Measurements from ENCODE around the gene AMDHD2. TPM values are rescaled to one million over a fixed set of nuclear protein-coding genes. Genes with fewer than 3 reads are reported as not detected.

The AMDHD2 gene
- total and polyA plus RNA-seq, 2 of the 13 experiments (the other 11 are each of a cell fraction or from before 2014, with no cell fraction given) = 33.5 to 39.1 TPM

DNA sequence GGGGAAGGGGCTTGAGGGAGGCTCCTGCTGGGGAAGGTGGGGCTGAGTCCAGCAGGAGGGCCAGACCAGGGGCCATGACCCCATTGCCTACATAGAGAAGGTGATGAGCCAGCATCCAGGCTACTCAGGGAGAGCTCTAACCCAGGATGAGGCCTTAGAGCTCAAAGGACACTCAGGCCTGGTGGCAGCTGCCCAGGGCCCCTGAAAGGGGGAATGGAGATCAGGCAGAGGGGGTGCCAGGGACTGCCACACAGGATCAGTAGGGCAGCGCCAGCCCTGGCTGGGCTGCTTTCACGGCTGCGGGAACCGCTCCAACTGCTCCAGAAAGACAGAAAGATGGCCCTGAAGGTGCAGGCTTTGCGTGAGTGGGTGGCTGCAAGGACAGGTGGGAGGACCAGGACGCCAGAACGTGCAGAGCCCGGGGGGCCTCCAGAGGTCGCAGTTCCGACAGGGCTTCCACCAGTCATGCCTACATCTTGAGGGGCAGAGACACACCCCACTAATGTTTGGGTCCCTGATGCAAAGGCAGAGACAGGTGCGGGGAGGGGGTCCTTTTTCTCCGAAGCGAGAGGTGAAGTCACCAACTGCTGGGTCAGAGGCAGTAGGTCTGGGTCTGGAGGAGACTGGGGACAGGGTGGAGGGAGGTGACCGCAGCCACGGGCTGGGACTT, 7.3 kb upstream of the AMDHD2 start (continued):
- TF ChIP-seq FOXC1 (CRISPR knock-in tag; IDR thresholded peaks at IDR 0.05; ENCODE audit: borderline replicate concordance) (peak; percentile 73), ATF7 (IDR thresholded peaks at IDR 0.05) (no peak), ATF7 (CRISPR knock-in tag; IDR thresholded peaks at IDR 0.05) (0 out of 2 replicates have a peak, but pooled peaks have one; percentile 50), CBX5 (CRISPR knock-in tag; IDR thresholded peaks at IDR 0.05; ENCODE audit: borderline replicate concordance) (no peak), DPF2 (CRISPR knock-in tag; IDR thresholded peaks at IDR 0.05; ENCODE audit: borderline replicate concordance, low read depth) (0 out of 2 replicates have a peak, but pooled peaks have one; percentile 12), RBM39 (IDR thresholded peaks at IDR 0.05; ENCODE audit: low read depth, low read length, poor library complexity, severe bottlenecking) (peak; percentile 61), RBAK (CRISPR knock-in tag; IDR thresholded peaks at IDR 0.05) (no peak), BORCS8-MEF2B (CRISPR knock-in tag; IDR thresholded peaks at IDR 0.05) (peak; percentile 0; the same call in 1 of the 2 replicates), LCORL (IDR thresholded peaks at IDR 0.05) (no peak), LCORL (CRISPR knock-in tag; IDR thresholded peaks at IDR 0.05) (peak; percentile 47; the same call in 1 of the 2 replicates), ZZZ3 (CRISPR knock-in tag; IDR thresholded peaks at IDR 0.05; ENCODE audit: borderline replicate concordance) (peak; percentile 79; the same call in 1 of the 2 replicates), ZNF383 (CRISPR knock-in tag; IDR thresholded peaks at IDR 0.05; ENCODE audit: borderline replicate concordance) (peak; percentile 46; the same call in 1 of the 2 replicates), ZNF12 (CRISPR knock-in tag; IDR thresholded peaks at IDR 0.05) (no peak), ZFP90 (CRISPR knock-in tag; IDR thresholded peaks at IDR 0.05; ENCODE audit: borderline replicate concordance) (peak; percentile 70; the same call in 1 of the 2 replicates), IKZF4 (CRISPR knock-in tag; IDR thresholded peaks at IDR 0.05; ENCODE audit: borderline replicate concordance, low read depth, not compliant biosample characterization) (peak; percentile 11), ZNF674 (CRISPR knock-in tag; IDR thresholded peaks at IDR 0.05; ENCODE audit: low read depth) (peak; percentile 74; the same call in 1 of the 2 replicates)
- TF ChIP-seq, protein P1, sequence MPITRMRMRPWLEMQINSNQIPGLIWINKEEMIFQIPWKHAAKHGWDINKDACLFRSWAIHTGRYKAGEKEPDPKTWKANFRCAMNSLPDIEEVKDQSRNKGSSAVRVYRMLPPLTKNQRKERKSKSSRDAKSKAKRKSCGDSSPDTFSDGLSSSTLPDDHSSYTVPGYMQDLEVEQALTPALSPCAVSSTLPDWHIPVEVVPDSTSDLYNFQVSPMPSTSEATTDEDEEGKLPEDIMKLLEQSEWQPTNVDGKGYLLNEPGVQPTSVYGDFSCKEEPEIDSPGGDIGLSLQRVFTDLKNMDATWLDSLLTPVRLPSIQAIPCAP (CRISPR knock-in tag; IDR thresholded peaks at IDR 0.05; ENCODE audit: low read depth) = 0 out of 2 replicates have a peak, but pooled peaks have one; percentile 47
- TF ChIP-seq, protein P2, sequence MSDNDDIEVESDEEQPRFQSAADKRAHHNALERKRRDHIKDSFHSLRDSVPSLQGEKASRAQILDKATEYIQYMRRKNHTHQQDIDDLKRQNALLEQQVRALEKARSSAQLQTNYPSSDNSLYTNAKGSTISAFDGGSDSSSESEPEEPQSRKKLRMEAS (IDR thresholded peaks at IDR 0.05) = peak; percentile 27; the same call in 1 of the 2 replicates
- TF ChIP-seq, protein P3, sequence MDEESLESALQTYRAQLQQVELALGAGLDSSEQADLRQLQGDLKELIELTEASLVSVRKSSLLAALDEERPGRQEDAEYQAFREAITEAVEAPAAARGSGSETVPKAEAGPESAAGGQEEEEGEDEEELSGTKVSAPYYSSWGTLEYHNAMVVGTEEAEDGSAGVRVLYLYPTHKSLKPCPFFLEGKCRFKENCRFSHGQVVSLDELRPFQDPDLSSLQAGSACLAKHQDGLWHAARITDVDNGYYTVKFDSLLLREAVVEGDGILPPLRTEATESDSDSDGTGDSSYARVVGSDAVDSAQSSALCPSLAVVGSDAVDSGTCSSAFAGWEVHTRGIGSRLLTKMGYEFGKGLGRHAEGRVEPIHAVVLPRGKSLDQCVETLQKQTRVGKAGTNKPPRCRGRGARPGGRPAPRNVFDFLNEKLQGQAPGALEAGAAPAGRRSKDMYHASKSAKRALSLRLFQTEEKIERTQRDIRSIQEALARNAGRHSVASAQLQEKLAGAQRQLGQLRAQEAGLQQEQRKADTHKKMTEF (CRISPR knock-in tag; IDR thresholded peaks at IDR 0.05) = peak; percentile 8; the same call in 1 of the 2 replicates
- TF ChIP-seq, protein P4, sequence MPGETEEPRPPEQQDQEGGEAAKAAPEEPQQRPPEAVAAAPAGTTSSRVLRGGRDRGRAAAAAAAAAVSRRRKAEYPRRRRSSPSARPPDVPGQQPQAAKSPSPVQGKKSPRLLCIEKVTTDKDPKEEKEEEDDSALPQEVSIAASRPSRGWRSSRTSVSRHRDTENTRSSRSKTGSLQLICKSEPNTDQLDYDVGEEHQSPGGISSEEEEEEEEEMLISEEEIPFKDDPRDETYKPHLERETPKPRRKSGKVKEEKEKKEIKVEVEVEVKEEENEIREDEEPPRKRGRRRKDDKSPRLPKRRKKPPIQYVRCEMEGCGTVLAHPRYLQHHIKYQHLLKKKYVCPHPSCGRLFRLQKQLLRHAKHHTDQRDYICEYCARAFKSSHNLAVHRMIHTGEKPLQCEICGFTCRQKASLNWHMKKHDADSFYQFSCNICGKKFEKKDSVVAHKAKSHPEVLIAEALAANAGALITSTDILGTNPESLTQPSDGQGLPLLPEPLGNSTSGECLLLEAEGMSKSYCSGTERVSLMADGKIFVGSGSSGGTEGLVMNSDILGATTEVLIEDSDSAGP (CRISPR knock-in tag; IDR thresholded peaks at IDR 0.05; ENCODE audit: borderline replicate concordance) = no peak
- TF ChIP-seq, protein P5, sequence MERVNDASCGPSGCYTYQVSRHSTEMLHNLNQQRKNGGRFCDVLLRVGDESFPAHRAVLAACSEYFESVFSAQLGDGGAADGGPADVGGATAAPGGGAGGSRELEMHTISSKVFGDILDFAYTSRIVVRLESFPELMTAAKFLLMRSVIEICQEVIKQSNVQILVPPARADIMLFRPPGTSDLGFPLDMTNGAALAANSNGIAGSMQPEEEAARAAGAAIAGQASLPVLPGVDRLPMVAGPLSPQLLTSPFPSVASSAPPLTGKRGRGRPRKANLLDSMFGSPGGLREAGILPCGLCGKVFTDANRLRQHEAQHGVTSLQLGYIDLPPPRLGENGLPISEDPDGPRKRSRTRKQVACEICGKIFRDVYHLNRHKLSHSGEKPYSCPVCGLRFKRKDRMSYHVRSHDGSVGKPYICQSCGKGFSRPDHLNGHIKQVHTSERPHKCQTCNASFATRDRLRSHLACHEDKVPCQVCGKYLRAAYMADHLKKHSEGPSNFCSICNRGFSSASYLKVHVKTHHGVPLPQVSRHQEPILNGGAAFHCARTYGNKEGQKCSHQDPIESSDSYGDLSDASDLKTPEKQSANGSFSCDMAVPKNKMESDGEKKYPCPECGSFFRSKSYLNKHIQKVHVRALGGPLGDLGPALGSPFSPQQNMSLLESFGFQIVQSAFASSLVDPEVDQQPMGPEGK (CRISPR knock-in tag; IDR thresholded peaks at IDR 0.05) = peak; percentile 6; the same call in 1 of the 2 replicates
